ENCODE data around the gene LRPAP1.

LRPAP1 gene

DNA sequence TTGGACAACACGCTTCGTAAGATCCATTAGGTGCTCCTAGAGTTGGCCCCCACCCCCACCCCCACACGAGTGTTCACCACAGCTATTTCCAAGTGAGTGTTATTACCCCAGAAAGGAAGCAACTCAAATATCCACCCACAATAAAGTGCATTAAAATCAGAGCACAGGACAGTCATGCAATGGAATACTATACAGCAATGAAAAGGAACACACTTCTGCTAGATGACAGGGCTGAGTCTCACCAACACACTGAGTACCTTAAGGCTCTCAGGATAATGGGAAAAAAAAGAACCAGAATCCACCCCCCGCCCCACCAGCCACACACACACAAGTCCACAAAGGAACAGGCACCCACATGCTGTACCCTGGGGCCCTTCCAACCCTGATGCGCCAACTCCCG, 21.0 kb downstream of the LRPAP1 start:
- H3K27me3 Mint-ChIP-seq, result no peaks in the 10 kb centered on the region
- H3K27ac Mint-ChIP-seq, result no peak overlapping the region
- peaks cover 12% of the 10 kb centered on the region for H3K36me3 Mint-ChIP-seq
- no peaks in the 10 kb centered on the region for H3K9me3 Mint-ChIP-seq (ENCODE audit: low read depth)
- no peak overlapping the region for H3K4me3 Mint-ChIP-seq
- H3K4me1 Mint-ChIP-seq (ENCODE audit: low read depth), result no peaks in the 10 kb centered on the region

- Mint-ChIP-seq H3K4me1 (ENCODE audit: low read depth) (no peaks in the 10 kb centered on the region), H3K36me3 (peaks cover 12% of the 10 kb centered on the region), H3K4me3 (no peak overlapping the region), H3K27me3 (no peaks in the 10 kb centered on the region), H3K9me3 (ENCODE audit: low read depth) (no peaks in the 10 kb centered on the region), H3K27ac (no peak overlapping the region)
These were observed 21.7 kb downstream of the LRPAP1 start for GRCh38 chr4:3510481-3510880.

GRCh38 chr4:3508542-3508941, 23.7 kb downstream of the LRPAP1 start:
- no peaks in the 10 kb centered on the region for H3K9me3 Mint-ChIP-seq (ENCODE audit: low read depth)
- H3K27me3 Mint-ChIP-seq, result no peaks in the 10 kb centered on the region
- peaks cover 12% of the 10 kb centered on the region for H3K36me3 Mint-ChIP-seq
- H3K4me3 Mint-ChIP-seq, result no peak overlapping the region
- no peaks in the 10 kb centered on the region for H3K4me1 Mint-ChIP-seq (ENCODE audit: low read depth)
- no peak overlapping the region for H3K27ac Mint-ChIP-seq

GRCh38 chr4:3505231-3505630, 27.0 kb downstream of the LRPAP1 start:
- Mint-ChIP-seq H3K4me1 (ENCODE audit: low read depth) (peaks cover 2% of the 10 kb centered on the region), H3K4me3 (no peak overlapping the region), H3K36me3 (peaks cover 4% of the 10 kb centered on the region), H3K27me3 (no peaks in the 10 kb centered on the region), H3K27ac (no peak overlapping the region), H3K9me3 (ENCODE audit: low read depth) (no peaks in the 10 kb centered on the region)

- Mint-ChIP-seq H3K27ac (no peak overlapping the region), H3K4me3 (no peak overlapping the region), H3K9me3 (ENCODE audit: low read depth) (no peaks in the 10 kb centered on the region), H3K36me3 (no peaks in the 10 kb centered on the region), H3K4me1 (ENCODE audit: low read depth) (peaks cover 2% of the 10 kb centered on the region), H3K27me3 (no peaks in the 10 kb centered on the region)
These were observed 29.0 kb downstream of the LRPAP1 start for GRCh38 chr4:3502941-3503936.

- no peak overlapping the region for H3K4me3 Mint-ChIP-seq
- no peaks in the 10 kb centered on the region for H3K9me3 Mint-ChIP-seq (ENCODE audit: low read depth)
- H3K27me3 Mint-ChIP-seq, result no peaks in the 10 kb centered on the region
- H3K4me1 Mint-ChIP-seq (ENCODE audit: low read depth), result peaks cover 2% of the 10 kb centered on the region
- no peak overlapping the region for H3K27ac Mint-ChIP-seq
- no peaks in the 10 kb centered on the region for H3K36me3 Mint-ChIP-seq
These were observed 30.3 kb downstream of the LRPAP1 start for GRCh38 chr4:3501825-3502425.

- H3K9me3 Mint-ChIP-seq (ENCODE audit: low read depth), result no peaks in the 10 kb centered on the region
- H3K4me3 Mint-ChIP-seq, result no peak overlapping the region
- no peaks in the 10 kb centered on the region for H3K27me3 Mint-ChIP-seq
- no peaks in the 10 kb centered on the region for H3K36me3 Mint-ChIP-seq
- peaks cover 2% of the 10 kb centered on the region for H3K4me1 Mint-ChIP-seq (ENCODE audit: low read depth)
- H3K27ac Mint-ChIP-seq, result no peak overlapping the region
These were observed 30.9 kb downstream of the LRPAP1 start for GRCh38 chr4:3501126-3501824.

DNA sequence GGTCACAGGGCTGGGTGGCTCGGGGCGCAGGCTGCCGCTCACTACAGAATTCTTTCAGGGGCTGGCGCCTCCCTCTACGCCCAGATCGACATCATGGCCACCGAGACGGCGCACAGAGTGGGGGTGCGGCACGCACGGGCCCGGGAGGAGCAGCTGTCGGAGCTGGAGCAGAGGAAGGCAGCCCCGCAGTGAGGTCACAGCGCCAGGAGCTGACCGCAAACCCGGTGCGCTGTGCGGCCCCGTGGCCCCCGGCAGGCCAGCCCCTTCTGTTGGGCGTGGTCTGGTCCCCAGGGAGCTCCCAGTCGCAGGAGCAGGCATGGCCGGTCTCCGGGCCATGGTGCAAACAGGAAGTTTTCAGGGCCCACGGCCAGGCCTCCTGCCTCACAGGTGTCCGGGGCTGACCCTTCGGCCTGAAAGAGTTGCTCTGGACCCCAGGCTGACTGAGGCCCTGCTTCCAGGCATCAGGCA, 31.6 kb downstream of the LRPAP1 start:
- Mint-ChIP-seq H3K27ac (no peak overlapping the region), H3K36me3 (no peaks in the 10 kb centered on the region), H3K4me1 (ENCODE audit: low read depth) (peaks cover 2% of the 10 kb centered on the region), H3K9me3 (ENCODE audit: low read depth) (no peaks in the 10 kb centered on the region), H3K27me3 (no peaks in the 10 kb centered on the region), H3K4me3 (no peak overlapping the region)

DNA sequence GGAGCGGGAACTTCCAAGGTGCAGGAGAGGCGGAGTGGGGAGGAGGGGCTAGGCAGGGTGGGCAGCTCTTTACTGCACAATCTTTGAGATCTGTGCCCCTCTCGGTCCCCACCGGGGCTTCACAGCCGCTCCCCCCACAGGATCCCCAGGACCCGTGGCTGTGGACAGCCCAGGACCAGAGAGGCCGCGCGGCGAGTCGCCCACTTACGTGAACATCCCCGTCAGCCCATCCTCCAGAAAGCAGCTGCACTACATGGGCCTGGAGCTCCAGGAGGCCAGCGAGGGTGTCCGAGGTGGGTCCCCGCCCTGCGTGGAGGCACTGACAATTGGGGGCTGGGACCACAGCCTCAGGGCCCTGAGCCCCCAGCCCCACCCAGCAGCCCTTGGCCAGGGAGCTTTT, 32.1 kb downstream of the LRPAP1 start:
- H3K27me3 Mint-ChIP-seq, result peaks cover 2% of the 10 kb centered on the region
- no peaks in the 10 kb centered on the region for H3K36me3 Mint-ChIP-seq
- H3K27ac Mint-ChIP-seq, result no peak overlapping the region
- H3K4me1 Mint-ChIP-seq (ENCODE audit: low read depth), result peaks cover 2% of the 10 kb centered on the region
- H3K4me3 Mint-ChIP-seq, result no peak overlapping the region
- no peaks in the 10 kb centered on the region for H3K9me3 Mint-ChIP-seq (ENCODE audit: low read depth)

- no peaks in the 10 kb centered on the region for H3K36me3 Mint-ChIP-seq
- no peak overlapping the region for H3K4me3 Mint-ChIP-seq
These were observed 32.5 kb downstream of the LRPAP1 start for GRCh38 chr4:3499710-3500109.

GRCh38 chr4:3498901-3499510, 33.2 kb downstream of the LRPAP1 start:
- no peaks in the 10 kb centered on the region for H3K36me3 Mint-ChIP-seq
- H3K27ac Mint-ChIP-seq, result no peak overlapping the region
- peaks cover 2% of the 10 kb centered on the region for H3K4me1 Mint-ChIP-seq (ENCODE audit: low read depth)
- H3K4me3 Mint-ChIP-seq, result no peak overlapping the region
- H3K27me3 Mint-ChIP-seq, result peaks cover 2% of the 10 kb centered on the region
- no peaks in the 10 kb centered on the region for H3K9me3 Mint-ChIP-seq (ENCODE audit: low read depth)

More at GRCh38 chr4:3499710-3500109, 32.5 kb downstream of the LRPAP1 start:
- no peak overlapping the region for H3K27ac Mint-ChIP-seq
- H3K4me1 Mint-ChIP-seq (ENCODE audit: low read depth), result peaks cover 2% of the 10 kb centered on the region
- H3K9me3 Mint-ChIP-seq (ENCODE audit: low read depth), result no peaks in the 10 kb centered on the region
- H3K27me3 Mint-ChIP-seq, result peaks cover 2% of the 10 kb centered on the region

DNA sequence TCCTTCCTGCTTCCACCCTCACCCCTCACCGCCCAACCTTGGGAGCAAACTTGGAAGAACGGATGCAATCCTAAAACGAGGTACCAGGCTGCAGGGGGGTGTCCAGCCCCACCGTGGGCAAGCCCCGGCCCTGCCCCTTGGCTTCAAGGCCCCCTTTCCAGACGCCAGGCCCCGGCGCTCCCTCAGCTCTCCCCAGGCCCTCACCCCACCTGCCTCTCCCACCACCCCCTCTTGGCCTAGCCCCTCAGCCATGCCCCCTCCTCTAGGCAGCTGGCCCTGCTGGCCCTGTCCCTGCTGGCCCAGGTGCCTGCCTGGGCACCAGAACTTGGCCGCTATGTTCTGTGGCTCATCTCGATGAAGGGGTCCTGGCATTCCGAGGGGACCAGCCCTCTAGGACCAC, 33.8 kb downstream of the LRPAP1 start:
- no peaks in the 10 kb centered on the region for H3K9me3 Mint-ChIP-seq (ENCODE audit: low read depth)
- H3K27me3 Mint-ChIP-seq, result peaks cover 2% of the 10 kb centered on the region
- H3K36me3 Mint-ChIP-seq, result no peaks in the 10 kb centered on the region
- H3K4me3 Mint-ChIP-seq, result no peak overlapping the region
- H3K27ac Mint-ChIP-seq, result no peak overlapping the region
- H3K4me1 Mint-ChIP-seq (ENCODE audit: low read depth), result peaks cover 1% of the 10 kb centered on the region

- Mint-ChIP-seq H3K4me3 (no peak overlapping the region), H3K9me3 (ENCODE audit: low read depth) (no peaks in the 10 kb centered on the region), H3K27ac (no peak overlapping the region), H3K4me1 (ENCODE audit: low read depth) (no peaks in the 10 kb centered on the region), H3K27me3 (peaks cover 2% of the 10 kb centered on the region), H3K36me3 (no peaks in the 10 kb centered on the region)
These were observed 34.5 kb downstream of the LRPAP1 start for GRCh38 chr4:3497523-3498389.

DNA sequence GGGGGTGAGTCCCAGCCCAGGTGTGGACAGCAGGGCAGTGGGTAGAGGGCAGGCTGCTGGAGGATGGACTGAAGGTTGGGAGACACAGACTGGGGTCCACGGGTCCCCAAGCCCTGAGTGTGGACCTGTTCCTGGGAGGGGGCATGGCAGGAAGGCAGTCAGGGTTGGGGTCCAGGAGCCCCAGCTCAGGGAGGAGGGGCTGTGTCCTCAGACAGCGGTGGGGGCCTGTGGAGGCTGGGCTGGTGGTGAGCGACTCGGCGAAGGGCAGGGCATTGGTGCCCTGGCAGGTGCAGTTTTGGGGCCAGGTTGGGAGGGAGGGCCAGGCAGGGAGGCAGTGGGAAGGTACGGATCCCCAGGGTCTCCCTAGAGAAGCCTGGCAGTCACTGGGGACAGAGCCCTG, 35.1 kb downstream of the LRPAP1 start:
- Mint-ChIP-seq H3K4me3 (no peak overlapping the region), H3K36me3 (no peaks in the 10 kb centered on the region), H3K4me1 (ENCODE audit: low read depth) (no peaks in the 10 kb centered on the region), H3K9me3 (ENCODE audit: low read depth) (no peaks in the 10 kb centered on the region), H3K27me3 (peaks cover 3% of the 10 kb centered on the region), H3K27ac (no peak overlapping the region)

Measured in activated naive CD8-positive, alpha-beta T cell (primary cell).